H9 (cell line): ENCODE measurements around the gene RELL1. TPM values are rescaled to one million over a fixed set of nuclear protein-coding genes. Genes with fewer than 3 reads are reported as not detected.

Experiments
- DNase-seq: peaks from one replicate; pipeline ENCODE4 v3.0.0-alpha.2; 2017
- H2AFZ ChIP-seq: one replicate; pipeline ENCODE4 v1.6.1; 2013; ENCODE audit warnings: mild to moderate bottlenecking, low read length, control low read depth, moderate library complexity
- H2AK5ac ChIP-seq: 2 replicates; pipeline ENCODE4 v1.6.1; 2013; ENCODE audit warnings: low read length, control low read depth, mixed read lengths; ENCODE audit not compliant: insufficient read length
- H2BK120ac ChIP-seq: one replicate; pipeline ENCODE4 v1.6.1; 2013; ENCODE audit warnings: low read depth, mild to moderate bottlenecking, low read length, control low read depth, inconsistent platforms; ENCODE audit not compliant: poor library complexity, severe bottlenecking
- H2BK12ac ChIP-seq: 2 replicates; pipeline ENCODE4 v1.6.1; 2013; ENCODE audit warnings: low read length, control low read depth, mixed read lengths, low read depth; ENCODE audit not compliant: insufficient read length
- H2BK15ac ChIP-seq: 2 replicates; pipeline ENCODE4 v1.6.1; 2013; ENCODE audit warnings: low read depth, low read length, control low read depth
- H2BK20ac ChIP-seq: one replicate; pipeline ENCODE4 v1.6.1; 2013; ENCODE audit warnings: low read depth, mild to moderate bottlenecking, low read length, control low read depth, inconsistent platforms; ENCODE audit not compliant: poor library complexity, severe bottlenecking
- H2BK5ac ChIP-seq: 2 replicates; pipeline ENCODE4 v1.6.1; 2013; ENCODE audit warnings: low read length, control low read depth, mixed read lengths; ENCODE audit not compliant: insufficient read length
- H3K14ac ChIP-seq: 2 replicates; pipeline ENCODE4 v1.6.1; 2013; ENCODE audit warnings: low read length, control low read depth; ENCODE audit not compliant: insufficient read depth
- H3K18ac ChIP-seq: 2 replicates; pipeline ENCODE4 v1.6.1; 2013; ENCODE audit warnings: low read depth, mild to moderate bottlenecking, mixed read lengths, low read length, control low read depth; ENCODE audit not compliant: insufficient read length
- H3K23ac ChIP-seq: 2 replicates; pipeline ENCODE4 v1.6.1; 2013; ENCODE audit warnings: low read length, control low read depth, mixed read lengths, low read depth; ENCODE audit not compliant: insufficient read length
- H3K23me2 ChIP-seq: 2 replicates; pipeline ENCODE4 v1.6.1; 2013; ENCODE audit warnings: low read depth, mild to moderate bottlenecking, mixed read lengths, low read length, control low read depth; ENCODE audit not compliant: insufficient read length, poor library complexity, severe bottlenecking
- H3K27ac ChIP-seq: 2 replicates; pipeline ENCODE4 v1.5.1; 2013; ENCODE audit warnings: low read length, control low read depth, mixed read lengths, low read depth; ENCODE audit not compliant: insufficient read length
- H3K27me3 ChIP-seq: 2 replicates; pipeline ENCODE4 v1.6.1; 2013; ENCODE audit warnings: low read length, control low read depth, inconsistent platforms; ENCODE audit not compliant: insufficient read depth
- H3K4ac ChIP-seq: 2 replicates; pipeline ENCODE4 v1.6.1; 2013; ENCODE audit warnings: low read depth, mild to moderate bottlenecking, control low read depth, inconsistent platforms, low read length, moderate library complexity
- H3K4me1 ChIP-seq: 2 replicates; pipeline ENCODE4 v1.6.1; 2013; ENCODE audit warnings: low read length, control low read depth, inconsistent platforms; ENCODE audit not compliant: insufficient read depth
- H3K4me2 ChIP-seq: 2 replicates; pipeline ENCODE4 v1.6.1; 2013; ENCODE audit warnings: low read length, control low read depth, mixed read lengths; ENCODE audit not compliant: insufficient read length, insufficient read depth
- H3K56ac ChIP-seq: 2 replicates; pipeline ENCODE4 v1.6.1; 2013; ENCODE audit warnings: low read depth, mild to moderate bottlenecking, mixed read lengths, low read length, control low read depth; ENCODE audit not compliant: insufficient read length
- H3K79me1 ChIP-seq: 2 replicates; pipeline ENCODE4 v1.6.1; 2013; ENCODE audit warnings: low read depth, mild to moderate bottlenecking, moderate library complexity, low read length, control low read depth, inconsistent platforms; ENCODE audit not compliant: insufficient read depth, poor library complexity, severe bottlenecking
- H3K79me2 ChIP-seq: 2 replicates; pipeline ENCODE4 v1.6.1; 2013; ENCODE audit warnings: low read length, control low read depth, inconsistent platforms; ENCODE audit not compliant: insufficient read depth
- H3K9ac ChIP-seq: 2 replicates; pipeline ENCODE4 v1.6.1; 2013; ENCODE audit warnings: low read length, control low read depth, mixed read lengths; ENCODE audit not compliant: insufficient read length; ENCODE audit errors: extremely low read depth
- H3K9me3 ChIP-seq: one replicate; pipeline ENCODE4 v1.6.1; 2013; ENCODE audit warnings: low read depth, low read length, inconsistent platforms; ENCODE audit not compliant: control insufficient read depth
- H3T11ph ChIP-seq: one replicate; pipeline ENCODE4 v1.6.1; 2013; ENCODE audit warnings: mild to moderate bottlenecking, low read length, control low read depth, inconsistent platforms
- H4K20me1 ChIP-seq: one replicate; pipeline ENCODE4 v1.6.1; 2013; ENCODE audit not compliant: control insufficient read depth, insufficient read length, insufficient read depth
- H4K5ac ChIP-seq: 2 replicates; pipeline ENCODE4 v1.6.1; 2013; ENCODE audit warnings: low read depth, mild to moderate bottlenecking, mixed read lengths, low read length, control low read depth; ENCODE audit not compliant: insufficient read length
- H4K8ac ChIP-seq: replicated peaks from 2 replicates; pipeline ENCODE4 v1.6.1; 2013; ENCODE audit warnings: low read length, control low read depth, mixed read lengths, low read depth; ENCODE audit not compliant: insufficient read length
- H4K91ac ChIP-seq: 2 replicates; pipeline ENCODE4 v1.6.1; 2013; ENCODE audit warnings: low read depth, mild to moderate bottlenecking, moderate library complexity, mixed read lengths, low read length, control low read depth; ENCODE audit not compliant: insufficient read length
- H3K27ac Mint-ChIP-seq, 3 experiments: 2 replicates in 2 of 3; 3 replicates in 1 of 3; pipeline ENCODE4 v1.8.0; 2020 to 2021; ENCODE audit warnings: mixed read lengths in 3 of 3, mild to moderate bottlenecking in 1 of 3, moderate library complexity in 1 of 3
- H3K27me3 Mint-ChIP-seq: 2 replicates; pipeline ENCODE4 v1.8.0; 2021; ENCODE audit warnings: low read depth, mild to moderate bottlenecking, moderate library complexity, mixed read lengths
- H3K36me3 Mint-ChIP-seq, 3 experiments: 2 replicates in 2 of 3; 3 replicates in 1 of 3; pipeline ENCODE4 v1.8.0; 2020 to 2021; ENCODE audit warnings: low read depth in 3 of 3, mixed read lengths in 3 of 3; ENCODE audit not compliant: insufficient read depth in 1 of 3
- H3K4me1 Mint-ChIP-seq, 2 experiments: 2 replicates each; pipeline ENCODE4 v1.8.0; 2020; ENCODE audit warnings: mixed read lengths in 2 of 2
- H3K4me3 Mint-ChIP-seq, 2 experiments: 2 replicates in 1 of 2; 3 replicates in 1 of 2; pipeline ENCODE4 v1.8.0; 2020 to 2021; ENCODE audit warnings: mild to moderate bottlenecking in 2 of 2, mixed read lengths in 2 of 2, moderate library complexity in 1 of 2
- H3K9me3 Mint-ChIP-seq, 2 experiments: 2 replicates in 1 of 2; 3 replicates in 1 of 2; pipeline ENCODE4 v1.8.0; 2020; ENCODE audit warnings: mild to moderate bottlenecking in 2 of 2, mixed read lengths in 2 of 2, moderate library complexity in 1 of 2
- WGBS: extraction: QIAGEN DNeasy Blood & Tissue Kit; methylation state at CpG from one replicate; pipeline ENCODE4 v1.1.7; 2013; ENCODE audit warnings: missing lambda C conversion rate, low lambda C conversion rate, mixed read lengths; ENCODE audit not compliant: insufficient read length; ENCODE audit errors: extremely low coverage; 5-methylcytosine and 5-hydroxymethylcytosine counted together
- total RNA-seq: library from RNA; stranded (reverse); gene quantifications from 2 replicates; pipeline ENCODE4 v1.2.1, GENCODE V29; 2021
- TF ChIP-seq, protein P1 (sequence below): fragments of 200-600 bp; sonication (generic); conservative IDR thresholded peaks from 3 replicates; pipeline ENCODE4 v1.8.0; 2021; ENCODE audit warnings: antibody characterized with exemption, mild to moderate bottlenecking

The RELL1 gene
- total RNA-seq, 1 experiment from 2014 or later = 10.8 TPM

DNA sequence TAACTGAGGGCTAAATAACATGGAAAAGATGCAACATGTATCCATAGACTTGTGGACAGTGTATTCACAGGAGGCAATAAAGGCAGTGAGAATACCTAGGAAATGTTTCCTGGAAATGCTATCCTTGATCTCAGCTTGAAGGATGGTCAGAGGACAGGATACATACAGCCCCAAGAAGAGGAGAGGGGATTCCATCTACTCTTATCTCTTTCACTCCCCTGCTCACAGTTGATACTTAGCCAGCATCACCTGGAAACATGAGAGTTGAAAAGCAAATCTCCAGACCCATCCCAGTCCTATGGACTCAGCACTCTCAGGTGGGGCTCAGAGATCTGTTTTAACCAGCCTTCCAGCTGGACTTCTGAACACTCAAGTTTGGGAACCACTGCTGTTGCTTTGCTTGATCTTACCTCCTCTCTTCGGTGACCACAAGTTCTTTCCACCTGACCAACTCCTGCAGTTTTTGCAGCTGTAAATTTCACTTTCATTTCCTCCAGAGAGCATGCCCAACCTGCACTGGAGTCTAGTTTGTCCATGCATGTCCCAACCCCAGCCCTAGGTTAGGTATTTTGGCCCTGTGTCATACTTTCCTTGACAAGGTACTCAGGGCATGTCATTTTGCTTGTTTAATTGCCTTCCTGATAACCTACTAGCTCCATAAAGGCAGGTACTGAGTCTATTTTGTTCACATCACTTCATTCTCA lies 10.4 kb downstream of the RELL1 start:
- Histone ChIP-seq H3K9ac (no peak overlapping the region), H3K27ac (no peak overlapping the region), H3K56ac (no peak overlapping the region), H3T11ph (no peak overlapping the region), H2BK120ac (no peak overlapping the region), H3K27me3 (no peaks in the 10 kb centered on the region), H4K5ac (no peak overlapping the region), H2BK12ac (no peak overlapping the region), H4K20me1 (no peaks in the 10 kb centered on the region), H3K9me3 (no peaks in the 10 kb centered on the region), H4K8ac (no peak overlapping the region), H3K23ac (no peak overlapping the region), H2AFZ (no peak overlapping the region), H3K4ac (no peak overlapping the region), H3K4me2 (no peak overlapping the region), H3K23me2 (no peaks in the 10 kb centered on the region), H3K18ac (no peak overlapping the region), H2AK5ac (no peak overlapping the region), H3K14ac (no peak overlapping the region), H2BK20ac (no peak overlapping the region), H2BK5ac (no peak overlapping the region), H2BK15ac (no peak overlapping the region), H3K79me2 (no peaks in the 10 kb centered on the region; the same call in 1 of the 2 replicates), H3K4me1 (no peaks in the 10 kb centered on the region; the same call in 1 of the 2 replicates), H4K91ac (no peak overlapping the region), H3K79me1 (no peaks in the 10 kb centered on the region)
- DNase-seq = no peak
- H3K4me1 Mint-ChIP-seq = peaks cover 5 to 6% of the 10 kb centered on the region in 2 experiments; a peak in 3 of 4 replicates
- no peak overlapping the region for H3K4me3 Mint-ChIP-seq
- H3K27me3 Mint-ChIP-seq = no peaks in the 10 kb centered on the region
- H3K27ac Mint-ChIP-seq = 0 out of 7 replicates have a peak overlapping the region, but pooled peaks of 1 of the 3 experiments have one; percentile 42
- TF ChIP-seq, protein P1, sequence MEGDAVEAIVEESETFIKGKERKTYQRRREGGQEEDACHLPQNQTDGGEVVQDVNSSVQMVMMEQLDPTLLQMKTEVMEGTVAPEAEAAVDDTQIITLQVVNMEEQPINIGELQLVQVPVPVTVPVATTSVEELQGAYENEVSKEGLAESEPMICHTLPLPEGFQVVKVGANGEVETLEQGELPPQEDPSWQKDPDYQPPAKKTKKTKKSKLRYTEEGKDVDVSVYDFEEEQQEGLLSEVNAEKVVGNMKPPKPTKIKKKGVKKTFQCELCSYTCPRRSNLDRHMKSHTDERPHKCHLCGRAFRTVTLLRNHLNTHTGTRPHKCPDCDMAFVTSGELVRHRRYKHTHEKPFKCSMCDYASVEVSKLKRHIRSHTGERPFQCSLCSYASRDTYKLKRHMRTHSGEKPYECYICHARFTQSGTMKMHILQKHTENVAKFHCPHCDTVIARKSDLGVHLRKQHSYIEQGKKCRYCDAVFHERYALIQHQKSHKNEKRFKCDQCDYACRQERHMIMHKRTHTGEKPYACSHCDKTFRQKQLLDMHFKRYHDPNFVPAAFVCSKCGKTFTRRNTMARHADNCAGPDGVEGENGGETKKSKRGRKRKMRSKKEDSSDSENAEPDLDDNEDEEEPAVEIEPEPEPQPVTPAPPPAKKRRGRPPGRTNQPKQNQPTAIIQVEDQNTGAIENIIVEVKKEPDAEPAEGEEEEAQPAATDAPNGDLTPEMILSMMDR = no peak
- H3K36me3 Mint-ChIP-seq = peaks cover 0 to 10% (median 0%) of the 10 kb centered on the region in 3 experiments; a peak in 4 of 7 replicates
- peaks cover 0 to 2% of the 10 kb centered on the region in 2 experiments; a peak in 2 of 5 replicates for H3K9me3 Mint-ChIP-seq
- no CpG with 5 or more reads among the region's 1 CpG for WGBS
